ENCODE results near the gene LEAP2. TPM values are rescaled to one million over a fixed set of nuclear protein-coding genes. Genes with fewer than 3 reads are reported as not detected.
A peak's percentile ranks its signal among the peaks of the same experiment; 100 is the strongest.

LEAP2 gene
- total RNA-seq, 1 donor from 2014 or later = 0.21 TPM

- Histone ChIP-seq H3K36me3 (no peaks in the 10 kb centered on the region), H3K9me3 (no peaks in the 10 kb centered on the region), H3K4me3 (peak overlapping the region; percentile 74 to 78), H3K27me3 (no peaks in the 10 kb centered on the region), H3K4me1 (peaks cover 5 to 9% of the 10 kb centered on the region in 2 donors), H3K27ac (no peak overlapping the region)
- intact Hi-C loops (cut with DNase I) = loop anchor here (5.0 kb wide), 1 partner anchor 51 kb away; no protein-coding TSS in a partner anchor
- TF ChIP-seq, protein P1, sequence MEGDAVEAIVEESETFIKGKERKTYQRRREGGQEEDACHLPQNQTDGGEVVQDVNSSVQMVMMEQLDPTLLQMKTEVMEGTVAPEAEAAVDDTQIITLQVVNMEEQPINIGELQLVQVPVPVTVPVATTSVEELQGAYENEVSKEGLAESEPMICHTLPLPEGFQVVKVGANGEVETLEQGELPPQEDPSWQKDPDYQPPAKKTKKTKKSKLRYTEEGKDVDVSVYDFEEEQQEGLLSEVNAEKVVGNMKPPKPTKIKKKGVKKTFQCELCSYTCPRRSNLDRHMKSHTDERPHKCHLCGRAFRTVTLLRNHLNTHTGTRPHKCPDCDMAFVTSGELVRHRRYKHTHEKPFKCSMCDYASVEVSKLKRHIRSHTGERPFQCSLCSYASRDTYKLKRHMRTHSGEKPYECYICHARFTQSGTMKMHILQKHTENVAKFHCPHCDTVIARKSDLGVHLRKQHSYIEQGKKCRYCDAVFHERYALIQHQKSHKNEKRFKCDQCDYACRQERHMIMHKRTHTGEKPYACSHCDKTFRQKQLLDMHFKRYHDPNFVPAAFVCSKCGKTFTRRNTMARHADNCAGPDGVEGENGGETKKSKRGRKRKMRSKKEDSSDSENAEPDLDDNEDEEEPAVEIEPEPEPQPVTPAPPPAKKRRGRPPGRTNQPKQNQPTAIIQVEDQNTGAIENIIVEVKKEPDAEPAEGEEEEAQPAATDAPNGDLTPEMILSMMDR (IDR thresholded peaks at IDR 0.05) = no peak
- DNase-seq (ENCODE audit: low spot score in 2 of 2) = no peak
Measured at GRCh38 chr5:132831095-132831860, 42.2 kb upstream of the LEAP2 start.

DNA sequence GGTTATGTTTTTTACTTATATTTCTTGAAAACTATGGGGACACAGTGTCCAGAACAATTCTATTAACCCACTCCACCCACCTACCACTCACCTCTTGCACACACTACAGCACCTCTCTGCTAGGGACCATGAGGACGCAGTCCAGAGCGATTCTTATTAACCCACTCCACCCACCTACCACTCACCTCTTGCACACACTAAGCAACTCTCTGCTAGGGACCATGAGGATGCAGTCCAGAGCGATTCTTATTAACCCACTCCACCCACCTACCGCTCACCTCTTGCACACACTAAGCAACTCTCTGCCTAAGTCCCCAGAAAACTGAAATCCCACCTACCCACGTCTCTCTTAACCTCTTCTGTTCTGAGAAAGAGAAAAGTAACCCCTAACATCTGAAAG lies 40.9 kb upstream of the LEAP2 start:
- no peak overlapping the region for H3K4me3 ChIP-seq
- intact Hi-C loops (cut with DNase I) = loop anchor here (5.0 kb wide), 1 partner anchor 50 kb away; no protein-coding TSS in a partner anchor
- TF ChIP-seq, protein P1 (IDR thresholded peaks at IDR 0.05) = no peak
- no peaks in the 10 kb centered on the region for H3K27me3 ChIP-seq
- no peak overlapping the region for H3K27ac ChIP-seq
- peaks cover 5 to 9% of the 10 kb centered on the region in 2 donors for H3K4me1 ChIP-seq
- H3K36me3 ChIP-seq = no peaks in the 10 kb centered on the region
- no peaks in the 10 kb centered on the region for H3K9me3 ChIP-seq
- no peak for DNase-seq (ENCODE audit: low spot score in 2 of 2)

DNA sequence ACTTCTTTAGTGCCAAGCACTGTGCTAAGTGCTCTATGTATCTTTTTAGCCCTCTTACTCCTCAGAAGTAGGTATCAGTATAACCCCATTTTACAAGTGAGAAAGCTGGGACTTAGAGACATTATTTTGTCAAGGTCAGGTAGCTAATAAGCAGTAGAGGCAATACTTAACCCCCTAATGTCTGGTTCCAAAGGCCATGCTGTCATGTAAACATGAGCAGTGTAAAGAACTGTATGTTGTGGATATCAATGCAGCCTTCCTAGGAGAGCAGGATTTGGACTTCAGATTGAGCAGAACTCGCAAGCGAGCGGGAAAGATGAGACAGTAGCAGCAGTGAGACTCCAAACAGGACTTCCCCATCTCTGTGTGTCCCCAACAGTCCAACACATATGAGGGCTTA lies 39.4 kb upstream of the LEAP2 start:
- Histone ChIP-seq H3K27ac (no peak overlapping the region), H3K9me3 (no peaks in the 10 kb centered on the region), H3K4me3 (no peak overlapping the region), H3K27me3 (no peaks in the 10 kb centered on the region), H3K4me1 (peaks cover 5 to 9% of the 10 kb centered on the region in 2 donors), H3K36me3 (no peaks in the 10 kb centered on the region)
- TF ChIP-seq, protein P1 (IDR thresholded peaks at IDR 0.05) = no peak
- intact Hi-C loops (cut with DNase I) = loop anchor here (5.0 kb wide), 1 partner anchor 48 kb away; no protein-coding TSS in a partner anchor
- no peak for DNase-seq (ENCODE audit: low spot score in 2 of 2)

DNA sequence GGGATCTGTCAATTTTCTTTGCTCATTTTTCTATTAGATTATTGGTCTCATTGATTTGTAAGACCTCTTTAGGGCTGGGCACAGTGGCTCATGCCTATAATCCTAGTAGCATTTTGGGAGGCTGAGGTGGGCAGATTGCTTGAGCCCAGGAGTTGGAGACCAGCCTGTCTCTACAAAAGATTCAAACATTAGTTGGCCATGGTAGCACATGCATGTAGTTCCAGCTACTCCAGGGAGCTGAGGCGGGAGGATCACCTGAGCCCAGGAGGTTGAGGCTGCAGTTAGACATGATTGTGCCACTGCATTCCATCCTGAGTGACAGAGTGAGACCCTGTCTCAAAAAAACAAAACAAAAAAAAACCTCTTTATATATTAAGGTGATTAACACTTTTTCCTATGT lies 36.6 kb upstream of the LEAP2 start:
- Histone ChIP-seq H3K4me1 (no peaks in the 10 kb centered on the region), H3K27me3 (no peaks in the 10 kb centered on the region), H3K27ac (no peak overlapping the region), H3K4me3 (no peak overlapping the region), H3K36me3 (no peaks in the 10 kb centered on the region), H3K9me3 (no peaks in the 10 kb centered on the region)
- TF ChIP-seq, protein P1 (IDR thresholded peaks at IDR 0.05) = no peak
- DNase-seq (ENCODE audit: low spot score in 2 of 2) = peak in 1 of 2 donors; percentile 3
- intact Hi-C loops (cut with DNase I) = no loop called here

DNA sequence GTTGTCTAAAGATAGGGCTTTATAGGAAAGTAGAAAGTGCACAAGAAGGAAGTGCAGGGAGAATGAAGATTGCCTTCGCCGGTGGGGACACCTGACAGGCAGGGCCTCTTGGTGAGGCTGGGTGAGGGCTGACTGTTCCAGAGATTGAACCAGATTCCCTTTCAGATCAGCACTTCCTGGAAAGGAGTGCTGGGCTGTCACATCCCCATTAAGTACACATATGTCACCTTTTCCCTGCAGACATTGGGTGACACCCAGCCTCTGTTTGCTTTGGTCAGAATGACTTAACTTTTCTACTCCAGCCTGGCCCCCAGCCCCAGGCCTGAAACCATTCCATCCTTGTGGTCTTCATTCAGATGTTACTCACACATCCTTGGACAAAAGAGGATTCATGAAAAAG lies 35.6 kb upstream of the LEAP2 start:
- no peaks in the 10 kb centered on the region for H3K36me3 ChIP-seq
- H3K27me3 ChIP-seq = no peaks in the 10 kb centered on the region
- intact Hi-C loops (cut with DNase I) = no loop called here
- H3K4me1 ChIP-seq = no peaks in the 10 kb centered on the region
- DNase-seq (ENCODE audit: low spot score in 2 of 2) = peak in 1 of 2 donors; percentile 7
- no peak overlapping the region for H3K4me3 ChIP-seq
- H3K27ac ChIP-seq = no peak overlapping the region
- TF ChIP-seq, protein P1 (IDR thresholded peaks at IDR 0.05) = no peak
- no peaks in the 10 kb centered on the region for H3K9me3 ChIP-seq
